Calu3 (cell line): ENCODE data around the gene DYNLRB1. TPM values are rescaled to one million over a fixed set of nuclear protein-coding genes. Genes with fewer than 3 reads are reported as not detected.

Experiments
- BruUV-seq: library from RNA; stranded (reverse); fragments of 400-500 nt; replicated peaks from 2 replicates; lab custom pipeline; 2021; lab: Mats Ljungman, UMichigan
- CTCF ChIA-PET: fragments of 300-600 bp; sonication (Branson Sonifier 250); formaldehyde crosslinking; loops from one replicate; lab custom pipeline; 2022; ENCODE audit warnings: antibody characterized with exemption; lab: Charles Lee
- DNase-seq: peaks from one replicate; pipeline ENCODE4 v3.0.0; 2022
- H3K27ac Mint-ChIP-seq: one replicate; pipeline ENCODE4 v1.8.0; 2022; ENCODE audit warnings: mixed read lengths; ENCODE audit not compliant: unreplicated experiment
- H3K27me3 Mint-ChIP-seq: one replicate; pipeline ENCODE4 v1.8.0; 2022; ENCODE audit warnings: mixed read lengths; ENCODE audit not compliant: unreplicated experiment
- H3K36me3 Mint-ChIP-seq: one replicate; pipeline ENCODE4 v1.8.0; 2022; ENCODE audit warnings: mild to moderate bottlenecking, moderate library complexity, mixed read lengths; ENCODE audit not compliant: insufficient read depth, unreplicated experiment
- H3K4me1 Mint-ChIP-seq: one replicate; pipeline ENCODE4 v1.8.0; 2022; ENCODE audit warnings: mild to moderate bottlenecking, low read depth, mixed read lengths; ENCODE audit not compliant: unreplicated experiment
- H3K4me3 Mint-ChIP-seq: one replicate; pipeline ENCODE4 v1.8.0; 2022; ENCODE audit warnings: mild to moderate bottlenecking, low read depth, moderate library complexity, mixed read lengths; ENCODE audit not compliant: unreplicated experiment
- H3K9me3 Mint-ChIP-seq: one replicate; pipeline ENCODE4 v1.8.0; 2022; ENCODE audit warnings: low read depth, mixed read lengths; ENCODE audit not compliant: unreplicated experiment
- intact Hi-C: fragments of 100-400 bp; cut with micrococcal nuclease; formaldehyde crosslinking; loops from one replicate; pipeline ENCODE4 v1.10.0; 2022; ENCODE audit not compliant: unreplicated experiment
- total RNA-seq: library from RNA; stranded (reverse); gene quantifications from 2 replicates; pipeline ENCODE4 v1.2.3, GENCODE V29; 2022
- TF ChIP-seq, protein P1 (sequence below): fragments of 200-600 bp; IDR thresholded peaks from one replicate; pipeline ENCODE4 v1.8.0; 2022; ENCODE audit warnings: antibody characterized with exemption; ENCODE audit not compliant: unreplicated experiment

The DYNLRB1 gene
- total RNA-seq, 1 experiment from 2014 or later: 229 TPM

DNA sequence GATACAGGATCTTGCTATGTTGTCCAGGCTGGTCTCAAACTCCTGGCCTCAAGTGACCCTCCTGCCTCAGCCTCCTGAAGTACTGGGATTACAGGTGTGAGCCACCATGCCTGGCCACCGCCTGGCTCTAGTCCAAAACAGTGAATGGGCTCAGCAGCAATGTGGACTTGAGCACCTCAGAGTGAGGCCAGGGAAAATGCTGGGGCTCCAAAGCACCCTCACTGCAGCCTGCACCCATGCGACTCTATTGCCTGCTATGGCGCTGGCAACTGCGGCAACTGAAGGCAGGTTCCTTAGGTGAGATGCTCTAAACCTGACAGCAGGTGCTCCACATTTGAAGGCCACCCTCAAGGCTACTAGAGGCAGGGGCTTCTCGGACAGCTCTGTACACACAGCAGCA lies 68.8 kb downstream of the DYNLRB1 start:
- no peaks in the 10 kb centered on the region for H3K9me3 Mint-ChIP-seq
- H3K36me3 Mint-ChIP-seq: no peaks in the 10 kb centered on the region
- intact Hi-C loops: no loop called here
- no peak for DNase-seq
- TF ChIP-seq, protein P1, sequence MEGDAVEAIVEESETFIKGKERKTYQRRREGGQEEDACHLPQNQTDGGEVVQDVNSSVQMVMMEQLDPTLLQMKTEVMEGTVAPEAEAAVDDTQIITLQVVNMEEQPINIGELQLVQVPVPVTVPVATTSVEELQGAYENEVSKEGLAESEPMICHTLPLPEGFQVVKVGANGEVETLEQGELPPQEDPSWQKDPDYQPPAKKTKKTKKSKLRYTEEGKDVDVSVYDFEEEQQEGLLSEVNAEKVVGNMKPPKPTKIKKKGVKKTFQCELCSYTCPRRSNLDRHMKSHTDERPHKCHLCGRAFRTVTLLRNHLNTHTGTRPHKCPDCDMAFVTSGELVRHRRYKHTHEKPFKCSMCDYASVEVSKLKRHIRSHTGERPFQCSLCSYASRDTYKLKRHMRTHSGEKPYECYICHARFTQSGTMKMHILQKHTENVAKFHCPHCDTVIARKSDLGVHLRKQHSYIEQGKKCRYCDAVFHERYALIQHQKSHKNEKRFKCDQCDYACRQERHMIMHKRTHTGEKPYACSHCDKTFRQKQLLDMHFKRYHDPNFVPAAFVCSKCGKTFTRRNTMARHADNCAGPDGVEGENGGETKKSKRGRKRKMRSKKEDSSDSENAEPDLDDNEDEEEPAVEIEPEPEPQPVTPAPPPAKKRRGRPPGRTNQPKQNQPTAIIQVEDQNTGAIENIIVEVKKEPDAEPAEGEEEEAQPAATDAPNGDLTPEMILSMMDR: no peak
- BruUV-seq: no TSS peak
- CTCF ChIA-PET: interaction anchor here (0.7 kb wide), 1 partner anchor 8 kb away, joined by 3 read pairs; no protein-coding TSS in a partner anchor
- H3K27ac Mint-ChIP-seq: no peak overlapping the region
- H3K4me1 Mint-ChIP-seq: peaks cover 8% of the 10 kb centered on the region
- H3K4me3 Mint-ChIP-seq: no peak overlapping the region
- no peaks in the 10 kb centered on the region for H3K27me3 Mint-ChIP-seq

DNA sequence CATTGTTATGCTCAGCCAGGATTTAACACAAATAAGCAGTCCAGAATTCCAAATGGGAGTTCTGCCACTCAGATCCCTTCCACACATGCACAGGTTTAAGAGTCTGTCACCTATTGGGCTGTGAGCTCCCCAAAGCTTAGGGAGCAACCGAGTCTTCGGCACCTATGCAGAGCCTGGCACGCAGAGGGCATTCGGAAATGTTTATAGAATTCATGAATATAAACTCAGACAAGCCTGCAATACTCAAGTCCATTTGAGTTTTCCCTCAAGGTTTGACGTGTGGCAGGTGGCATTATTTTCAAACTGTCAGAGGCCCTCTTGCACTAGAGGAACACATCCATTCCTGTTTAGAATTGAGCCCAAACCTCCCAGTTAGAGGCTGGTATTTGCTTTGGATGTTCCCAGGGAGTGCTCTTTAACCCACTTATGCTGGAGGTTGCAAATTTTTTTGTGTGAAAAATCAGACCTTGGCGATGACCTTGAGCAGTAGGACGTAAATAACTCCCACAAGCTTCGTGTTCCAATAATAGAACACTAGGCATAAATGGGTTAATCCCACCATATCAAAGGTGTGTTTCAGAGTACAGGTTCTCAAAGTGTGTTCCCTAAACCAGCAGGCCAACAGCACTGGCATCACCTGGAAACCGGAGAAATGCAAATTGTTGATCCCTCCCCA lies 70.4 kb downstream of the DYNLRB1 start:
- Mint-ChIP-seq H3K27me3 (no peaks in the 10 kb centered on the region), H3K9me3 (no peaks in the 10 kb centered on the region), H3K36me3 (no peaks in the 10 kb centered on the region), H3K27ac (no peak overlapping the region), H3K4me1 (no peaks in the 10 kb centered on the region), H3K4me3 (no peak overlapping the region)
- TF ChIP-seq, protein P1: no peak
- intact Hi-C loops: no loop called here
- no peak for DNase-seq
- no TSS peak for BruUV-seq
- CTCF ChIA-PET: no interaction called here

Other genes starting within 250 kb of the DYNLRB1 start
- gene AHCY, start 213.1 kb upstream of the DYNLRB1 start, total RNA-seq: 169 and 179 TPM in 2 replicates
- gene ITCH, start 153.1 kb upstream of the DYNLRB1 start, total RNA-seq: 90.1 and 91.6 TPM in 2 replicates
- 0.78 and 0.95 TPM in 2 replicates for gene MAP1LC3A, start 42.3 kb downstream of the DYNLRB1 start, total RNA-seq
- 42.8 and 44.6 TPM in 2 replicates for gene PIGU, start 160.7 kb downstream of the DYNLRB1 start, total RNA-seq
- 5.0 and 5.2 TPM in 2 replicates for gene TP53INP2, start 187.9 kb downstream of the DYNLRB1 start, total RNA-seq